SK-N-SH (cell line): Measurements from ENCODE around the gene SEPTIN10. TPM values are rescaled to one million over a fixed set of nuclear protein-coding genes. Genes with fewer than 3 reads are reported as not detected.

ENCODE experiments used
- CTCF ChIA-PET: fragments of 300-600, 350-600 bp; formaldehyde crosslinking; extraction: SDS; loops from one replicate; lab custom pipeline; 2021; lab: Yijun Ruan, JAX
- POLR2A ChIA-PET: fragments of 350-600 bp; sonication (Branson Sonifier 250); formaldehyde crosslinking; extraction: SDS; loops from one replicate; lab custom pipeline; 2020; ENCODE audit warnings: antibody characterized with exemption, inconsistent platforms; lab: Yijun Ruan, JAX
- DNase-seq: peaks from one replicate; pipeline ENCODE4 v3.0.0; 2012
- H2AFZ ChIP-seq: fragments of 200-600 bp; sonication (generic); 2 replicates; pipeline ENCODE4 v1.8.1; 2016; ENCODE audit warnings: antibody characterized with exemption, mild to moderate bottlenecking, low read depth
- H3F3A ChIP-seq: fragments of 200-600 bp; sonication (generic); replicated peaks from 2 replicates; pipeline ENCODE3; 2016; ENCODE audit warnings: antibody characterized with exemption, mild to moderate bottlenecking; ENCODE audit not compliant: insufficient read depth
- H3K27ac ChIP-seq, 2 experiments: fragments of 200-500 bp in 1 of 2; fragments of 200-600 bp in 1 of 2; sonication (Bioruptor generic) in 1 of 2; sonication (generic), shearing (Covaris generic) in 1 of 2; 2 replicates each; pipeline versions ENCODE4 v1.5.1 to v1.6.1; 2014 to 2016; ENCODE audit warnings: low read depth in 2 of 2, inconsistent platforms in 1 of 2, low read length in 1 of 2, mild to moderate bottlenecking in 1 of 2, mixed read lengths in 1 of 2
- H3K27me3 ChIP-seq: fragments of 200-600 bp; sonication (generic), shearing (Covaris generic); 2 replicates; pipeline ENCODE4 v1.6.1; 2016; ENCODE audit warnings: mixed run types; ENCODE audit not compliant: insufficient read depth
- H3K36me3 ChIP-seq, 2 experiments: fragments of 200-500 bp in 1 of 2; fragments of 200-600 bp in 1 of 2; sonication (Bioruptor generic) in 1 of 2; sonication (generic) in 1 of 2; replicated peaks in 1 of 2; 2 replicates each; pipeline versions ENCODE3 to v1.5.1; 2014 to 2016; ENCODE audit warnings: low read length in 1 of 2, mild to moderate bottlenecking in 1 of 2; ENCODE audit not compliant: insufficient read depth in 2 of 2, control insufficient read depth in 1 of 2
- H3K4me1 ChIP-seq, 2 experiments: fragments of 200-500 bp in 1 of 2; fragments of 200-600 bp in 1 of 2; sonication (Bioruptor generic) in 1 of 2; sonication (generic), shearing (Covaris generic) in 1 of 2; 2 replicates each; pipeline versions ENCODE4 v1.5.1 to v1.6.1; 2014 to 2016; ENCODE audit warnings: low read depth in 1 of 2, low read length in 1 of 2, mixed run types in 1 of 2; ENCODE audit not compliant: insufficient read depth in 2 of 2, control insufficient read depth in 1 of 2
- H3K4me2 ChIP-seq: fragments of 200-600 bp; sonication (generic), shearing (Covaris generic); 2 replicates; pipeline ENCODE4 v1.6.1; 2017; ENCODE audit warnings: mixed run types
- H3K4me3 ChIP-seq, 2 experiments: fragments of 200-500 bp in 1 of 2; fragments of 200-600 bp in 1 of 2; sonication (Bioruptor generic) in 1 of 2; sonication (generic), shearing (Covaris generic) in 1 of 2; 2 replicates each; pipeline versions ENCODE4 v1.5.1 to v1.8.1; 2014 to 2016; ENCODE audit warnings: low read depth in 2 of 2, inconsistent platforms in 1 of 2, low read length in 1 of 2, mild to moderate bottlenecking in 1 of 2, mixed read lengths in 1 of 2, moderate library complexity in 1 of 2
- H3K79me2 ChIP-seq: fragments of 200-600 bp; sonication (generic); 2 replicates; pipeline ENCODE4 v1.8.1; 2017; ENCODE audit warnings: mild to moderate bottlenecking; ENCODE audit not compliant: insufficient read depth
- H3K9ac ChIP-seq: fragments of 200-600 bp; sonication (generic); 2 replicates; pipeline ENCODE4 v1.6.1; 2017; ENCODE audit warnings: mixed run types
- H3K9me2 ChIP-seq: fragments of 200-600 bp; sonication (generic); 2 replicates; pipeline ENCODE4 v1.6.1; 2017; ENCODE audit warnings: mixed run types
- H3K9me3 ChIP-seq: fragments of 200-600 bp; sonication (generic); 2 replicates; pipeline ENCODE4 v1.6.1; 2017; ENCODE audit warnings: mixed run types, mild to moderate bottlenecking, moderate library complexity
- H4K20me1 ChIP-seq: fragments of 200-600 bp; sonication (generic); 2 replicates; pipeline ENCODE4 v1.6.1; 2017; ENCODE audit warnings: mild to moderate bottlenecking, mixed run types; ENCODE audit not compliant: insufficient read depth
- CHD2 ChIP-seq: fragments of 150-350 bp; IDR thresholded peaks from 2 replicates; pipeline ENCODE4 v1.6.1; 2018; ENCODE audit warnings: low read length; ENCODE audit not compliant: partially characterized antibody
- EP300 ChIP-seq, 2 experiments: IDR thresholded peaks; 2 replicates each; pipeline versions ENCODE4 v1.4.0 to v1.6.1; 2012; ENCODE audit warnings: borderline replicate concordance in 1 of 2, low read depth in 1 of 2, low read length in 1 of 2
- EZH2phosphoT487 ChIP-seq: fragments of 200-600 bp; sonication (generic); IDR thresholded peaks from 2 replicates; pipeline ENCODE4 v1.6.1; 2017; ENCODE audit warnings: low read depth, mixed run types, mild to moderate bottlenecking, antibody characterized with exemption, moderate library complexity, borderline replicate concordance
- FOSL2 ChIP-seq: IDR thresholded peaks from 2 replicates; pipeline ENCODE4 v1.4.0; 2012; ENCODE audit warnings: low read depth, mild to moderate bottlenecking, moderate library complexity, borderline replicate concordance
- FOXJ3 ChIP-seq: sonication (generic); formaldehyde crosslinking; IDR thresholded peaks from 2 replicates; pipeline ENCODE4 v1.5.1; 2020; ENCODE audit warnings: mild to moderate bottlenecking, missing genetic modification reagents
- FOXM1 ChIP-seq: IDR thresholded peaks from 2 replicates; pipeline ENCODE4 v1.4.0; 2012; ENCODE audit warnings: low read depth, mild to moderate bottlenecking
- GABPA ChIP-seq: IDR thresholded peaks from 2 replicates; pipeline ENCODE4 v1.4.0; 2012; ENCODE audit warnings: low read depth, mild to moderate bottlenecking
- JUND ChIP-seq: IDR thresholded peaks from 2 replicates; pipeline ENCODE4 v1.4.0; 2012
- MEF2A ChIP-seq: IDR thresholded peaks from 2 replicates; pipeline ENCODE4 v1.4.0; 2012; ENCODE audit warnings: low read depth, borderline replicate concordance
- NFIC ChIP-seq: IDR thresholded peaks from 2 replicates; pipeline ENCODE4 v1.4.0; 2012; ENCODE audit warnings: borderline replicate concordance
- POLR2AphosphoS5 ChIP-seq: IDR thresholded peaks from 2 replicates; pipeline ENCODE4 v1.6.1; 2012; ENCODE audit warnings: low read depth, low read length
- RCOR1 ChIP-seq: fragments of 150-350 bp; IDR thresholded peaks from 2 replicates; pipeline ENCODE4 v1.6.1; 2017; ENCODE audit warnings: antibody characterized with exemption, low read length
- RFX5 ChIP-seq: IDR thresholded peaks from 2 replicates; pipeline ENCODE4 v1.6.1; 2012; ENCODE audit warnings: mild to moderate bottlenecking, improper control_type of control experiment, low read length
- SIN3A ChIP-seq: IDR thresholded peaks from 2 replicates; pipeline ENCODE4 v1.6.1; 2012; ENCODE audit warnings: low read depth, mild to moderate bottlenecking, low read length, moderate library complexity, borderline replicate concordance
- SMC3 ChIP-seq: IDR thresholded peaks from 2 replicates; pipeline ENCODE4 v1.6.1; 2012; ENCODE audit warnings: low read depth, low read length, improper control_type of control experiment
- TAF1 ChIP-seq: IDR thresholded peaks from 2 replicates; pipeline ENCODE4 v1.6.1; 2012; ENCODE audit warnings: low read depth, mild to moderate bottlenecking, low read length, moderate library complexity, borderline replicate concordance
- TEAD4 ChIP-seq: IDR thresholded peaks from 2 replicates; pipeline ENCODE4 v1.4.0; 2012; ENCODE audit warnings: mild to moderate bottlenecking, borderline replicate concordance; ENCODE audit not compliant: insufficient read depth
- WGBS: methylation state at CpG from one replicate; pipeline ENCODE4 v1.1.6; 2017; ENCODE audit warnings: low lambda C conversion rate; 5-methylcytosine and 5-hydroxymethylcytosine counted together
- polyA plus RNA-seq, 3 experiments: library from polyadenylated mRNA; depleted of rRNA; stranded (reverse); fragments of >200 nt; gene quantifications; 2 replicates each; pipeline ENCODE4 v1.2.3, GENCODE V29; 2012
- TF ChIP-seq, protein P1 (sequence below): IDR thresholded peaks from 2 replicates; pipeline ENCODE4 v1.4.0; 2012; ENCODE audit warnings: low read depth, borderline replicate concordance
- TF ChIP-seq, protein P2 (sequence below): fragments of 200-600 bp; sonication (generic); IDR thresholded peaks from 2 replicates; pipeline ENCODE4 v1.6.1; 2017; ENCODE audit warnings: antibody characterized with exemption, mild to moderate bottlenecking, moderate library complexity
- TF ChIP-seq, protein P3 (sequence below): IDR thresholded peaks from 2 replicates; pipeline ENCODE4; 2012
- TF ChIP-seq, protein P4 (sequence below): fragments of 150-350 bp; IDR thresholded peaks from 2 replicates; pipeline ENCODE4 v1.6.1; 2016; ENCODE audit warnings: mild to moderate bottlenecking, low read depth, low read length

The SEPTIN10 gene
- polyA plus RNA-seq, 1 of the 3 experiments (the other 2 are of a cell fraction): 46.5 TPM

DNA sequence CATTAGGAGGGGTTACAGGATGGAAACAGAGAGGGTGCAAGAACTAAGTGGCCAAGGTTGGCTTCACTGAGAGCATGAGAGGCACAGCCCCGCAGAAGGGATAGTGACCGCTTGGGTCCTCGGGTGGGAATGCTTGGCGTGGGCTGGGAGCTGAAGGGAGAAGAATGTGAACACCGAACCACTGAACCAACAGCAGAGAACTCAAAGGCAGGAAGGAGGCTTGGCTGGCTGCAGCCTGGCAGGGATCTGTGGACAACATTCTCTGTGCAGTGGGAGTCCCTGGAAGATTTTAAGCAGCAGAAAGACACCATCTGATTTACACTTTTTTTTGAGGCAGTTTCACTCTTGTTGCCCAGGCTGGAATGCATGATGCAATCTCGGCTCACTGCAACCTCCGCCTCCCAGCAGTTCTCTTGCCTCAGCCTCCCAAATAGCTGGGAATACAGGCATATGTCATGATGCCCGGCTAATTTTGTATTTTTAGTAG, 34.3 kb upstream of the SEPTIN10 start:
- no peaks in the 10 kb centered on the region for H3K9me2 ChIP-seq
- no peaks in the 10 kb centered on the region for H4K20me1 ChIP-seq
- H3K9ac ChIP-seq: no peak overlapping the region
- 89% methylated on average over 8 of the region's 8 CpGs for WGBS
- H3K4me2 ChIP-seq: no peak overlapping the region
- ChIA-PET CTCF (no interaction called here), POLR2A (no interaction called here)
- no peak overlapping the region for H3K4me3 ChIP-seq
- peaks cover 0 to 2% of the 10 kb centered on the region in 2 experiments; a peak in 1 of 4 replicates for H3K4me1 ChIP-seq
- H2AFZ ChIP-seq: 0 out of 2 replicates have a peak overlapping the region, but pooled peaks have one; percentile 41
- TF ChIP-seq, protein P1, sequence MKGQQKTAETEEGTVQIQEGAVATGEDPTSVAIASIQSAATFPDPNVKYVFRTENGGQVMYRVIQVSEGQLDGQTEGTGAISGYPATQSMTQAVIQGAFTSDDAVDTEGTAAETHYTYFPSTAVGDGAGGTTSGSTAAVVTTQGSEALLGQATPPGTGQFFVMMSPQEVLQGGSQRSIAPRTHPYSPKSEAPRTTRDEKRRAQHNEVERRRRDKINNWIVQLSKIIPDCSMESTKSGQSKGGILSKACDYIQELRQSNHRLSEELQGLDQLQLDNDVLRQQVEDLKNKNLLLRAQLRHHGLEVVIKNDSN: no peak
- TF ChIP-seq FOXM1: no peak
- no peak for TF ChIP-seq TEAD4
- TF ChIP-seq SMC3: no peak
- no peak for TF ChIP-seq EP300 (IDR thresholded peaks at IDR 0.05; ENCODE audit: borderline replicate concordance in 1 of 2, low read depth in 1 of 2, low read length in 1 of 2)
- no peak for TF ChIP-seq TAF1
- no peak for TF ChIP-seq POLR2AphosphoS5
- no peak for TF ChIP-seq JUND
- TF ChIP-seq EZH2phosphoT487: no peak
- no peak for TF ChIP-seq SIN3A
- no peak for TF ChIP-seq RCOR1
- no peak for TF ChIP-seq CHD2
- no peaks in the 10 kb centered on the region for H3K36me3 ChIP-seq
- no peaks in the 10 kb centered on the region for H3K9me3 ChIP-seq
- DNase-seq: no peak
- H3F3A ChIP-seq: no peaks in the 10 kb centered on the region
- H3K79me2 ChIP-seq: no peaks in the 10 kb centered on the region
- no peak overlapping the region for H3K27ac ChIP-seq
- H3K27me3 ChIP-seq: no peaks in the 10 kb centered on the region

DNA sequence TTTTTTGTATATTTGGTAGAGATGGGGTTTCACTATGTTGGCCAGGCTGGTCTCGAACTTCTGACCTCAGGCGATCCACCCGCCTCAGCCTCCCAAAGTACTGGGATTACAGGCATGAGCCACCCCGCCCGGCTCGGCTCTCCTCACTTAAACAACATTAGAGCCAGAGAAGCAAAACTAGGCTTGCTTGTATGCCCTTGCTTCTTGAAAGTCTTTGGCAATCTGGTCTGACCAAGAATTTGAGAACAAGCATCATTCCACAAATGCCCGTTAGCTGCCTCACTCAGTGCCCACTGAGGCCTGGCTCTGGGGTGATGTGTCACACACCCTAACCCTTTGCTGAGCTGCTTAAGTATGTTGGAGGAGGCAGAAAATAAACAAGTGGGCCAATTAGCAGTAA, 33.9 kb upstream of the SEPTIN10 start:
- WGBS: 92% methylated on average over 7 of the region's 7 CpGs
- no peak overlapping the region for H3K27ac ChIP-seq
- H3K4me2 ChIP-seq: no peak overlapping the region
- no peaks in the 10 kb centered on the region for H3K9me2 ChIP-seq
- no peak for DNase-seq
- H3K4me3 ChIP-seq: no peak overlapping the region
- POLR2A ChIA-PET: no interaction called here
- H4K20me1 ChIP-seq: no peaks in the 10 kb centered on the region
- no peaks in the 10 kb centered on the region for H3K27me3 ChIP-seq
- H3K79me2 ChIP-seq: no peaks in the 10 kb centered on the region
- no peak overlapping the region for H3K9ac ChIP-seq
- H3K9me3 ChIP-seq: no peaks in the 10 kb centered on the region
- no peaks in the 10 kb centered on the region for H3K36me3 ChIP-seq
- H2AFZ ChIP-seq: 0 out of 2 replicates have a peak overlapping the region, but pooled peaks have one; percentile 41
- H3K4me1 ChIP-seq: peaks cover 0 to 2% of the 10 kb centered on the region in 2 experiments; a peak in 1 of 4 replicates
- H3F3A ChIP-seq: no peaks in the 10 kb centered on the region
- CTCF ChIA-PET: no interaction called here
- TF ChIP-seq, protein P2, sequence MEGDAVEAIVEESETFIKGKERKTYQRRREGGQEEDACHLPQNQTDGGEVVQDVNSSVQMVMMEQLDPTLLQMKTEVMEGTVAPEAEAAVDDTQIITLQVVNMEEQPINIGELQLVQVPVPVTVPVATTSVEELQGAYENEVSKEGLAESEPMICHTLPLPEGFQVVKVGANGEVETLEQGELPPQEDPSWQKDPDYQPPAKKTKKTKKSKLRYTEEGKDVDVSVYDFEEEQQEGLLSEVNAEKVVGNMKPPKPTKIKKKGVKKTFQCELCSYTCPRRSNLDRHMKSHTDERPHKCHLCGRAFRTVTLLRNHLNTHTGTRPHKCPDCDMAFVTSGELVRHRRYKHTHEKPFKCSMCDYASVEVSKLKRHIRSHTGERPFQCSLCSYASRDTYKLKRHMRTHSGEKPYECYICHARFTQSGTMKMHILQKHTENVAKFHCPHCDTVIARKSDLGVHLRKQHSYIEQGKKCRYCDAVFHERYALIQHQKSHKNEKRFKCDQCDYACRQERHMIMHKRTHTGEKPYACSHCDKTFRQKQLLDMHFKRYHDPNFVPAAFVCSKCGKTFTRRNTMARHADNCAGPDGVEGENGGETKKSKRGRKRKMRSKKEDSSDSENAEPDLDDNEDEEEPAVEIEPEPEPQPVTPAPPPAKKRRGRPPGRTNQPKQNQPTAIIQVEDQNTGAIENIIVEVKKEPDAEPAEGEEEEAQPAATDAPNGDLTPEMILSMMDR: no peak
- no peak for TF ChIP-seq FOXM1
- no peak for TF ChIP-seq POLR2AphosphoS5
- TF ChIP-seq JUND: no peak
- no peak for TF ChIP-seq GABPA
- no peak for TF ChIP-seq FOXJ3 (CRISPR knock-in tag)
- no peak for TF ChIP-seq CHD2
- TF ChIP-seq, protein P3, sequence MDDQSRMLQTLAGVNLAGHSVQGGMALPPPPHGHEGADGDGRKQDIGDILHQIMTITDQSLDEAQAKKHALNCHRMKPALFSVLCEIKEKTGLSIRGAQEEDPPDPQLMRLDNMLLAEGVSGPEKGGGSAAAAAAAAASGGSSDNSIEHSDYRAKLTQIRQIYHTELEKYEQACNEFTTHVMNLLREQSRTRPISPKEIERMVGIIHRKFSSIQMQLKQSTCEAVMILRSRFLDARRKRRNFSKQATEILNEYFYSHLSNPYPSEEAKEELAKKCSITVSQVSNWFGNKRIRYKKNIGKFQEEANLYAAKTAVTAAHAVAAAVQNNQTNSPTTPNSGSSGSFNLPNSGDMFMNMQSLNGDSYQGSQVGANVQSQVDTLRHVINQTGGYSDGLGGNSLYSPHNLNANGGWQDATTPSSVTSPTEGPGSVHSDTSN: no peak
- TF ChIP-seq NFIC: no peak
- TF ChIP-seq EZH2phosphoT487: no peak
- TF ChIP-seq, protein P4, sequence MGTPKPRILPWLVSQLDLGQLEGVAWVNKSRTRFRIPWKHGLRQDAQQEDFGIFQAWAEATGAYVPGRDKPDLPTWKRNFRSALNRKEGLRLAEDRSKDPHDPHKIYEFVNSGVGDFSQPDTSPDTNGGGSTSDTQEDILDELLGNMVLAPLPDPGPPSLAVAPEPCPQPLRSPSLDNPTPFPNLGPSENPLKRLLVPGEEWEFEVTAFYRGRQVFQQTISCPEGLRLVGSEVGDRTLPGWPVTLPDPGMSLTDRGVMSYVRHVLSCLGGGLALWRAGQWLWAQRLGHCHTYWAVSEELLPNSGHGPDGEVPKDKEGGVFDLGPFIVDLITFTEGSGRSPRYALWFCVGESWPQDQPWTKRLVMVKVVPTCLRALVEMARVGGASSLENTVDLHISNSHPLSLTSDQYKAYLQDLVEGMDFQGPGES: no peak
- TF ChIP-seq MEF2A: no peak
- no peak for TF ChIP-seq RFX5
- TF ChIP-seq FOSL2: no peak
